T-cell (primary cell): ENCODE results near the gene SREBF2. TPM values are rescaled to one million over a fixed set of nuclear protein-coding genes. Genes with fewer than 3 reads are reported as not detected.

Experiments
- ATAC-seq, 4 experiments: fragments of 200-7000 bp in 3 of 4; fragments of 150-1000 bp in 1 of 4; cut with Tn5 transposase; replicated peaks in 1 of 4; 1 replicate in 3 of 4; 2 replicates in 1 of 4; pipeline ENCODE4 v1.10.0; 2021; ENCODE audit warnings: moderate library complexity in 3 of 4, mild to moderate bottlenecking in 2 of 4, moderate number of reproducible peaks in 1 of 4
- CTCF ChIA-PET, 2 donors: fragments of 300-600 bp; sonication (Branson Sonifier 250); formaldehyde crosslinking; loops; one replicate each; lab custom pipeline; 2022; ENCODE audit warnings: antibody characterized with exemption in 2 of 2; lab: Charles Lee
- POLR2A ChIA-PET, 2 donors: fragments of 300-600 bp; sonication (Branson Sonifier 250); formaldehyde crosslinking; loops; one replicate each; lab custom pipeline; 2022; ENCODE audit warnings: antibody characterized with exemption in 2 of 2; lab: Charles Lee
- DNase-seq, 35 experiments: peaks; one replicate each; pipeline versions ENCODE4 v3.0.0 to v3.0.0-alpha.2; 2013 to 2023
- H3K27ac ChIP-seq: one replicate; pipeline ENCODE4 v1.5.1; 2013; ENCODE audit warnings: low read length
- H3K27me3 ChIP-seq, 2 experiments: replicated peaks in 1 of 2; 1 replicate in 1 of 2; 2 replicates in 1 of 2; pipeline versions ENCODE4 v1.6.1 to v1.7.0; 2013; ENCODE audit warnings: low read length in 1 of 2, mixed read lengths in 1 of 2; ENCODE audit not compliant: control insufficient read depth in 2 of 2, insufficient read depth in 2 of 2; ENCODE audit errors: extremely low read depth in 1 of 2
- H3K36me3 ChIP-seq, 2 donors: 1 replicate in 1 of 2; 2 replicates in 1 of 2; pipeline versions ENCODE4 v1.6.1 to v1.7.0; 2013; ENCODE audit warnings: low read length in 1 of 2; ENCODE audit not compliant: control insufficient read depth in 2 of 2, insufficient read depth in 1 of 2; ENCODE audit errors: extremely low read depth in 1 of 2
- H3K4me1 ChIP-seq, 2 experiments: 1 replicate in 1 of 2; 2 replicates in 1 of 2; pipeline versions ENCODE4 v1.6.1 to v1.7.0; 2013; ENCODE audit warnings: low read length in 2 of 2, mixed read lengths in 1 of 2; ENCODE audit not compliant: insufficient read depth in 2 of 2, control insufficient read depth in 1 of 2; ENCODE audit errors: extremely low read depth in 1 of 2
- H3K4me3 ChIP-seq, 2 donors: 1 replicate in 1 of 2; 2 replicates in 1 of 2; pipeline versions ENCODE4 v1.5.1 to v1.7.0; 2013; ENCODE audit warnings: mild to moderate bottlenecking in 2 of 2, low read length in 1 of 2, moderate library complexity in 1 of 2; ENCODE audit not compliant: control insufficient read depth in 1 of 2; ENCODE audit errors: extremely low read depth in 1 of 2
- H3K9me3 ChIP-seq: 2 replicates; pipeline ENCODE4 v1.7.0; 2013
- H3K27ac Mint-ChIP-seq, 2 donors: one replicate each; pipeline ENCODE4 v1.8.0; 2020 to 2021; ENCODE audit warnings: mild to moderate bottlenecking in 2 of 2, mixed read lengths in 2 of 2
- H3K27me3 Mint-ChIP-seq, 2 donors: one replicate each; pipeline ENCODE4 v1.8.0; 2021 to 2022; ENCODE audit warnings: mixed read lengths in 2 of 2
- H3K36me3 Mint-ChIP-seq: one replicate; pipeline ENCODE4 v1.8.0; 2021; ENCODE audit warnings: mixed read lengths
- H3K4me1 Mint-ChIP-seq, 3 donors: one replicate each; pipeline ENCODE4 v1.8.0; 2020 to 2022; ENCODE audit warnings: mixed read lengths in 3 of 3, mild to moderate bottlenecking in 1 of 3
- H3K4me3 Mint-ChIP-seq, 3 donors: one replicate each; pipeline ENCODE4 v1.8.0; 2020 to 2022; ENCODE audit warnings: mild to moderate bottlenecking in 3 of 3, mixed read lengths in 3 of 3, moderate library complexity in 3 of 3
- H3K9me3 Mint-ChIP-seq, 3 donors: one replicate each; pipeline ENCODE4 v1.8.0; 2020 to 2022; ENCODE audit warnings: mixed read lengths in 3 of 3
- WGBS: methylation state at CpG from one replicate; pipeline ENCODE4 v1.1.5; 2013; ENCODE audit warnings: missing lambda C conversion rate; ENCODE audit not compliant: insufficient coverage; 5-methylcytosine and 5-hydroxymethylcytosine counted together
- total RNA-seq, 35 experiments: library from RNA in 6 of 35; stranded (reverse) in 6 of 35; fragments of 120-200 nt in 1 of 35; gene quantifications; one replicate each; pipeline versions ENCODE4 v1.2.1 to v1.2.4 and lab custom pipeline; 2013 to 2026

The SREBF2 gene
- total RNA-seq, 5 donors from 2014 or later (not counting 1 experiment from before 2014, with no cell fraction given) = 71.9 to 128 (median 112) TPM

DNA sequence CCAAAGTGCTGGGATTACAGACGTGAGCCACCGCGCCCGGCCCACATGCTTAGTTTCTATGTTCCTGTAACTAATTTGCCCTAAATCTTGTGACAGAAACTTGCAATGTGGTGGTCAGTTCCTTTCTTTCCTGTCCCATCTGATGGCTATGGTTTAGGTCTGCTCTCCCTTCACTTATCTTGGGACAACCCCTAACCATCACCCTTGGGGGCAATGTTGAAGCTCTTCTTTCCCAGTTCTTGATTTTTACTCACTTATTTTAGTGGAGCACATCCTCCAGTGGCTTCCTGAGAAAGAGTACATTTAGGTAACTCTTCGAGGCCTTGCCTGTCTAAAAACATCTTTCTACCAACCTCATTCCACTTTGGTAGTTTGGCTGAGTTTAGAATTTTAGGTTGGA, 7.3 kb downstream of the SREBF2 start:
- peaks cover 8 to 10% of the 10 kb centered on the region in 2 donors for H3K36me3 ChIP-seq
- ATAC-seq (no peak), DNase-seq (no peak)
- POLR2A ChIA-PET = interaction anchor here in 1 of 2 donors (0.7 kb wide), 1 partner anchor 22 kb away, joined by 6 read pairs; no protein-coding TSS in a partner anchor
- CTCF ChIA-PET = interaction anchor here in 1 of 2 donors (0.6 to 0.7 kb wide), 2 partner anchors 17 to 32 kb away, joined by 3 to 5 read pairs; no protein-coding TSS in a partner anchor
- no peaks in the 10 kb centered on the region for H3K9me3 Mint-ChIP-seq
- H3K9me3 ChIP-seq = no peaks in the 10 kb centered on the region
- H3K27ac Mint-ChIP-seq = no peak overlapping the region
- no peak overlapping the region for H3K4me3 ChIP-seq
- peaks cover 0 to 16% of the 10 kb centered on the region in 2 experiments for H3K4me1 ChIP-seq
- no peak overlapping the region for H3K27ac ChIP-seq
- H3K36me3 Mint-ChIP-seq = peaks cover 34% of the 10 kb centered on the region
- WGBS = 94% methylated on average over 4 of the region's 5 CpGs
- no peaks in the 10 kb centered on the region for H3K27me3 Mint-ChIP-seq
- peaks cover 48 to 79% (median 76%) of the 10 kb centered on the region in 3 donors for H3K4me1 Mint-ChIP-seq
- no peak overlapping the region for H3K4me3 Mint-ChIP-seq
- H3K27me3 ChIP-seq = no peaks in the 10 kb centered on the region

GRCh38 chr22:41841085-41841712, 8.3 kb downstream of the SREBF2 start:
- H3K27ac ChIP-seq = no peak overlapping the region
- H3K27ac Mint-ChIP-seq = peak overlapping the region in 1 of 2 donors; percentile 75

DNA sequence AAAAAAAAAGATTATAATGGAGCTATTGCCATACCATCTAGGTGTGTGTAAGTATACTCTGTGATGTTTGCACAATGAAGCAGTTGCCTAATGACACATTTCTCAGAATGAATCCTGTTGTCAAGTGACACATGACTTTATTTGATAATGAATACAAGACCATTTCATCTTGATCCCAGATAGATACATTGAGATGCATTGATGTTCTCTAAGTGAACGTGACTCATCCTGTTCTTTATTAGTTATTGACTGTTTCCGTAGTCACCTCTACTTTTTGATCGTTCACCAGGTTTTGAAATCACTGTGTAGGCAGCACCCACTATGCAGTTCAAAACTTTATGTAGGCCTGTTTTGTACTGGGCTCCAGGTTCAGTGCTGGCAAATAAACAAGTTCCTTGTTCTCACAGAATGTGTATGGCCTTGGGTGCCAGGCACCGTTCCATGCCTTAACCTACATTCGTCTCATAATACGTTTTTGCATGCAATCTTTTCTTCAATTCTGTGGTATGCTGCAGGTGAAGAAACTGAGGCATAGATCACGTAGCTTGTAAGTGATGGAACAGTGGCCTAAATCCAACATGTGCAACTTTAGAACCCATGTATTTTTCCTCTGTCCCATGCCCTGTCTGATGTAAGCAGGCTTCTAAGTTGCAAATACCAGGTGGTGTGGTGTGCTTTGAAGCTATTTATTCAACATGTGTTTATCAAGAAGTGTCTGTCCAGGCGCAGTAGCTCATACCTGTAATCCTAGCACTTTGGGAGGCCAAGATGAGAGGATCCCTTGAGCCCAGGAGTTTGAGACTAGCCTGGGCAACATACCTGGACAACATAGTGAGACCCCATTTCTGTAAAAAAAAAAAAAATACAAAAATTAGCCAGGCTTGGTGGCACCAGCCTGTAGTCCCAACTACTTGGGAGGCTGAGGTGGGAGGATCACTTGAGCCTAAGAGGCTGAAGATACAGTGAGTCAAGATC, 10.4 kb downstream of the SREBF2 start:
- peaks cover 65 to 86% (median 84%) of the 10 kb centered on the region in 3 donors for H3K4me1 Mint-ChIP-seq
- H3K4me3 Mint-ChIP-seq = no peak overlapping the region
- ChIA-PET POLR2A (interaction anchor here in 1 of 2 donors (0.7 to 1.6 kb wide), 3 partner anchors 11 to 94 kb away, joined by 4 to 5 read pairs (median 5); partner anchors contain the start of gene SREBF2), CTCF (interaction anchor here in 1 of 2 donors (0.5 to 1.2 kb wide), 3 partner anchors 12 to 123 kb away, joined by 3 read pairs; no protein-coding TSS in a partner anchor)
- H3K36me3 ChIP-seq = peaks cover 5 to 6% of the 10 kb centered on the region in 2 donors
- H3K4me3 ChIP-seq = no peak overlapping the region
- no peaks in the 10 kb centered on the region for H3K9me3 Mint-ChIP-seq
- H3K27me3 ChIP-seq = no peaks in the 10 kb centered on the region
- H3K4me1 ChIP-seq = peaks cover 0 to 18% of the 10 kb centered on the region in 2 experiments
- H3K27ac Mint-ChIP-seq = peak overlapping the region; percentile 6 to 46
- H3K9me3 ChIP-seq = no peaks in the 10 kb centered on the region
- DNase-seq (no peak), ATAC-seq (peak in 3 of 4 experiments; percentile 16 to 27 (median 27))
- 30% methylated on average over 2 of the region's 8 CpGs for WGBS
- H3K27me3 Mint-ChIP-seq = no peaks in the 10 kb centered on the region
- H3K36me3 Mint-ChIP-seq = peaks cover 24% of the 10 kb centered on the region
- no peak overlapping the region for H3K27ac ChIP-seq

More at GRCh38 chr22:41841085-41841712, 8.3 kb downstream of the SREBF2 start:
- Mint-ChIP-seq H3K36me3 (peaks cover 32% of the 10 kb centered on the region), H3K9me3 (no peaks in the 10 kb centered on the region), H3K4me1 (peaks cover 58 to 83% (median 80%) of the 10 kb centered on the region in 3 donors), H3K4me3 (no peak overlapping the region), H3K27me3 (no peaks in the 10 kb centered on the region)
- H3K36me3 ChIP-seq = peaks cover 8 to 10% of the 10 kb centered on the region in 2 donors
- no CpG with 5 or more reads among the region's 3 CpGs for WGBS
- peaks cover 0 to 16% of the 10 kb centered on the region in 2 experiments for H3K4me1 ChIP-seq
- ChIA-PET CTCF (no interaction called here), POLR2A (interaction anchor here in 1 of 2 donors (0.6 to 1.6 kb wide), 4 partner anchors 8 to 106 kb away, joined by 3 to 6 read pairs (median 4); partner anchors contain the start of gene SREBF2)
- no peak for DNase-seq
- H3K9me3 ChIP-seq = no peaks in the 10 kb centered on the region
- H3K27me3 ChIP-seq = no peaks in the 10 kb centered on the region
- no peak for ATAC-seq
- no peak overlapping the region for H3K4me3 ChIP-seq

- peaks cover 21% of the 10 kb centered on the region for H3K36me3 Mint-ChIP-seq
- CTCF ChIA-PET = interaction anchor here in 1 of 2 donors (0.5 to 1.2 kb wide), 3 partner anchors 11 to 96 kb away, joined by 3 read pairs; no protein-coding TSS in a partner anchor
- POLR2A ChIA-PET = interaction anchor here in 1 of 2 donors (0.7 to 0.8 kb wide), 2 partner anchors 10 to 62 kb away, joined by 3 to 4 read pairs; no protein-coding TSS in a partner anchor
- ATAC-seq = no peak
- H3K4me1 Mint-ChIP-seq = peaks cover 58 to 83% (median 82%) of the 10 kb centered on the region in 3 donors
- H3K4me3 Mint-ChIP-seq = no peak overlapping the region
- DNase-seq = no peak
- Histone ChIP-seq H3K4me3 (no peak overlapping the region), H3K36me3 (peaks cover 0 to 6% of the 10 kb centered on the region in 2 donors), H3K9me3 (no peaks in the 10 kb centered on the region), H3K27me3 (no peaks in the 10 kb centered on the region), H3K27ac (no peak overlapping the region), H3K4me1 (peaks cover 0 to 22% of the 10 kb centered on the region in 2 experiments)
- WGBS = no CpG with 5 or more reads among the region's 1 CpG
- peak overlapping the region in 1 of 2 donors; percentile 3 for H3K27ac Mint-ChIP-seq
- no peaks in the 10 kb centered on the region for H3K27me3 Mint-ChIP-seq
- no peaks in the 10 kb centered on the region for H3K9me3 Mint-ChIP-seq
These were observed 11.1 kb downstream of the SREBF2 start for GRCh38 chr22:41844036-41844435.

DNA sequence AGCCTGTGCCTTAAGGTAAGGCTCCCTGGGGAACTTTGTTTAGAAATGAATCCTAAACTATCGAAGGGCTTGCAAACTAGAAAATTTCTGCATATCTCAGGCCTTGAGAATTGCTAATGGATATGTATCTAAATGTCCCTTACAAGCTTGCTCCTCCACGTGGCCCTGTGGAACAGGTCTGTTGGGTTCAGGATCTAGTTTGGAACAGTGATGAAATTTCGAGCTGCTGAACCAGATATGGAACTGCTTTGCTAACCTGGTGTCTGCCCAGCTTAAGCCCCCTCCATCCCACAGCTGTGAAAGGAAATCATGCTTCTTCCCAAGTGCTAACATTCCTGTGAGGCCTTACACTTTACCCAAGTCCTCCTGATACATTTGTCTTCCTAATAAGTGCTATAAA, 11.6 kb downstream of the SREBF2 start:
- H3K4me3 Mint-ChIP-seq = no peak overlapping the region
- no peak overlapping the region for H3K27ac ChIP-seq
- CTCF ChIA-PET = interaction anchor here in 1 of 2 donors (0.6 to 1.2 kb wide), 2 partner anchors 13 to 96 kb away, joined by 3 read pairs; no protein-coding TSS in a partner anchor
- no peak for ATAC-seq
- no CpG with 5 or more reads among the region's 3 CpGs for WGBS
- POLR2A ChIA-PET = interaction anchor here (0.6 to 0.7 kb wide), 2 partner anchors 10 to 80 kb away, joined by 3 read pairs; no protein-coding TSS in a partner anchor
- no peaks in the 10 kb centered on the region for H3K27me3 ChIP-seq
- peaks cover 0 to 6% of the 10 kb centered on the region in 2 donors for H3K36me3 ChIP-seq
- H3K36me3 Mint-ChIP-seq = peaks cover 16% of the 10 kb centered on the region
- peaks cover 0 to 22% of the 10 kb centered on the region in 2 experiments for H3K4me1 ChIP-seq
- H3K4me3 ChIP-seq = no peak overlapping the region
- H3K27ac Mint-ChIP-seq = no peak overlapping the region
- no peak for DNase-seq
- no peaks in the 10 kb centered on the region for H3K27me3 Mint-ChIP-seq
- no peaks in the 10 kb centered on the region for H3K9me3 Mint-ChIP-seq
- no peaks in the 10 kb centered on the region for H3K9me3 ChIP-seq
- H3K4me1 Mint-ChIP-seq = peaks cover 54 to 80% (median 78%) of the 10 kb centered on the region in 3 donors
